Activated T-helper 1 cell treated with anti-CD3 and anti-CD28 coated beads, Interleukin-12 subunit alpha, Interleukin-12 subunit beta, Interleukin-2, Interleukin-4 antibody, amounts not matched to agents 30 ng/mL and 10 ng/mL and 1 ng/mL, durations not matched to agents 14 hours and 24 hours and 36 hours (primary cell): Measurements from ENCODE around the gene INPP4A. TPM values are rescaled to one million over a fixed set of nuclear protein-coding genes. Genes with fewer than 3 reads are reported as not detected.

Experiments
- DNase-seq: peaks from one replicate; pipeline ENCODE4 v3.0.0; 2021; ENCODE audit warnings: low spot score
- H3K27ac Mint-ChIP-seq: one replicate; pipeline ENCODE4 v1.8.0; 2021; ENCODE audit warnings: mild to moderate bottlenecking, mixed read lengths
- H3K27me3 Mint-ChIP-seq: one replicate; pipeline ENCODE4 v1.8.0; 2022; ENCODE audit warnings: mild to moderate bottlenecking, moderate library complexity, mixed read lengths; ENCODE audit not compliant: insufficient read depth
- H3K36me3 Mint-ChIP-seq: one replicate; pipeline ENCODE4 v1.8.0; 2021; ENCODE audit warnings: low read depth, mixed read lengths
- H3K4me1 Mint-ChIP-seq: one replicate; pipeline ENCODE4 v1.8.0; 2021; ENCODE audit warnings: low read depth, mixed read lengths
- H3K4me3 Mint-ChIP-seq: one replicate; pipeline ENCODE4 v1.8.0; 2021; ENCODE audit warnings: mild to moderate bottlenecking, moderate library complexity, mixed read lengths
- H3K9me3 Mint-ChIP-seq: one replicate; pipeline ENCODE4 v1.8.0; 2021; ENCODE audit warnings: mixed read lengths
- intact Hi-C: fragments of 100-400 bp; cut with micrococcal nuclease; formaldehyde crosslinking; loops from one replicate; pipeline ENCODE4 v1.15.1; 2024
- total RNA-seq: library from RNA; stranded (reverse); gene quantifications from 2 replicates; pipeline ENCODE4 v1.2.3, GENCODE V29; 2022

The INPP4A gene
- total RNA-seq, 1 donor from 2014 or later = 55.7 TPM

- intact Hi-C loops = no loop called here
- Mint-ChIP-seq H3K9me3 (no peaks in the 10 kb centered on the region), H3K4me1 (peaks cover 15% of the 10 kb centered on the region), H3K4me3 (no peak overlapping the region), H3K36me3 (peaks cover 48% of the 10 kb centered on the region), H3K27ac (no peak overlapping the region), H3K27me3 (no peaks in the 10 kb centered on the region)
- no peak for DNase-seq
Observed at GRCh38 chr2:98538280-98539041, 93.8 kb downstream of the INPP4A start.

- H3K4me1 Mint-ChIP-seq = peaks cover 21% of the 10 kb centered on the region
- H3K27ac Mint-ChIP-seq = no peak overlapping the region
- DNase-seq = no peak
- H3K4me3 Mint-ChIP-seq = no peak overlapping the region
- H3K9me3 Mint-ChIP-seq = no peaks in the 10 kb centered on the region
- H3K27me3 Mint-ChIP-seq = no peaks in the 10 kb centered on the region
- peaks cover 51% of the 10 kb centered on the region for H3K36me3 Mint-ChIP-seq
- intact Hi-C loops = no loop called here
Observed at GRCh38 chr2:98539056-98539735, 94.5 kb downstream of the INPP4A start.

GRCh38 chr2:98540536-98540935 lies 95.9 kb downstream of the INPP4A start:
- H3K4me3 Mint-ChIP-seq = no peak overlapping the region
- no peaks in the 10 kb centered on the region for H3K9me3 Mint-ChIP-seq
- intact Hi-C loops = loop anchor here (10.0 kb wide), 1 partner anchor 126 kb away; no protein-coding TSS in a partner anchor
- H3K27ac Mint-ChIP-seq = no peak overlapping the region
- H3K4me1 Mint-ChIP-seq = peaks cover 22% of the 10 kb centered on the region
- peaks cover 54% of the 10 kb centered on the region for H3K36me3 Mint-ChIP-seq
- no peak for DNase-seq
- H3K27me3 Mint-ChIP-seq = no peaks in the 10 kb centered on the region

- Mint-ChIP-seq H3K27ac (peak overlapping the region; percentile 76), H3K36me3 (peaks cover 54% of the 10 kb centered on the region), H3K4me3 (no peak overlapping the region), H3K9me3 (no peaks in the 10 kb centered on the region), H3K4me1 (peaks cover 23% of the 10 kb centered on the region), H3K27me3 (no peaks in the 10 kb centered on the region)
- intact Hi-C loops = loop anchor here (10.0 kb wide), 1 partner anchor 127 kb away; no protein-coding TSS in a partner anchor
- DNase-seq = no peak
Observed at GRCh38 chr2:98541489-98541888, 96.8 kb downstream of the INPP4A start.

DNA sequence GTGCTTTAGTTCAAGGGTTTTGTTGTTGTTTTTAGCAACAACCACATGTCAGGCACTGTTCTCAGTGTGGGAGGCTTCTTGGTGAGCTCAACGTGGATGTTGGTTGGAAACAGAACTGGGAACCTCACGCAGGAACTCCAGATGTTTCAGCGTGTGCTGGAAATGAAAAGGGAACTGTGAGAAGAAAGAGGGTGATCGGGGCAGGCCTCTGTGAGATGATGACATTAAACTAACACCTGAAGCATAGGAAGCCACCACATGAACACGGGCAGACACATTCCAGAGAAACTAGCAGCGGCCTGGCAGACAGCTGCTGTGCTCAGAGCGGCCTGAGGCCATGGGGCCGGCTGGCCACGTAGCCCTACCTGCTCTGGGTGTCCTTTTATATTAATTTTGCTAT lies 97.2 kb downstream of the INPP4A start:
- peaks cover 27% of the 10 kb centered on the region for H3K4me1 Mint-ChIP-seq
- peak overlapping the region; percentile 76 for H3K27ac Mint-ChIP-seq
- no peaks in the 10 kb centered on the region for H3K9me3 Mint-ChIP-seq
- no peaks in the 10 kb centered on the region for H3K27me3 Mint-ChIP-seq
- H3K4me3 Mint-ChIP-seq = peak overlapping the region; percentile 19
- intact Hi-C loops = loop anchor here (10.0 kb wide), 1 partner anchor 127 kb away; no protein-coding TSS in a partner anchor
- H3K36me3 Mint-ChIP-seq = peaks cover 57% of the 10 kb centered on the region
- no peak for DNase-seq

DNA sequence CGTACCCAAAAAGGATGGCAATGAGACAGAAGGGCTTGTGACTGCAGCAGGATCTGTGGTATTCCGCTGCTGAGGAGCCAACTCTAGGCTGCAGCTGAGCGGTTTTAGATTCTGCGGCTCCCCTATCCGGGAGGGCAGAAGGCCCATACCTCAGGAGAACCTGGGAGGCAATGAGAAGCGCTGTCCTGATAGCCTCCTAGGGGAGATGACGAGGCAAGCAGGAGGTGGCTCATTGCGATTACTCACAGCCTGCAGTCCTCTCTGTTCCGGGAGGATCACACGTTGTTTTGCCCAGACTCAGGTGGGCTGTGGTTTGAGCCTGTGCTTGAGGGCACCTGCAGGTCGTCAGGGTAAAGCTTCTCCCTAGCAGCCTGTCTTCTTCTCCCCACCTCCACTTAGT lies 98.6 kb downstream of the INPP4A start:
- no peak for DNase-seq
- Mint-ChIP-seq H3K4me1 (peaks cover 40% of the 10 kb centered on the region), H3K36me3 (peaks cover 61% of the 10 kb centered on the region), H3K9me3 (no peaks in the 10 kb centered on the region), H3K27ac (no peak overlapping the region), H3K27me3 (no peaks in the 10 kb centered on the region), H3K4me3 (no peak overlapping the region)
- intact Hi-C loops = loop anchor here (10.0 kb wide), 1 partner anchor 128 kb away; no protein-coding TSS in a partner anchor

DNA sequence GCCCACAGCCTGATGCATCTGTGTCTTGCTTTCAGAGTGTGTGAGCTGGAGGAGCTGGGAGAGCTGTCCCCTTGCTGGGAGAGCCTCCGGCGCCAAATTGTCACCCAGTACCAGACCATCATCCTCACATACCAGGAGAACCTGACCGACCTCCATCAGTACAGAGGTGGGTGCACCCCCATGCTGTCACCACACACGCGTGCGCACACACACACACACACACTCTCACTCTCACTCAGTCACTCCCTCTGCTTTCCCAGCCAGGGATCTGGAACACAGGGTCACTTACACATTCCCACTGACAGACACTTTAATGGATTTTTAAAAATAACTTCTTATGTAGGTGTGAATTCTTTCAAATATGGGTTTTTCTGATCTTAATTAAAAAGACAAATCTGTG lies 99.2 kb downstream of the INPP4A start:
- no peaks in the 10 kb centered on the region for H3K27me3 Mint-ChIP-seq
- H3K36me3 Mint-ChIP-seq = peaks cover 58% of the 10 kb centered on the region
- peak overlapping the region; percentile 37 for H3K27ac Mint-ChIP-seq
- H3K9me3 Mint-ChIP-seq = no peaks in the 10 kb centered on the region
- no peak for DNase-seq
- peaks cover 46% of the 10 kb centered on the region for H3K4me1 Mint-ChIP-seq
- H3K4me3 Mint-ChIP-seq = no peak overlapping the region
- intact Hi-C loops = loop anchor here (10.0 kb wide), 1 partner anchor 129 kb away; no protein-coding TSS in a partner anchor

- peaks cover 60% of the 10 kb centered on the region for H3K36me3 Mint-ChIP-seq
- no peak for DNase-seq
Observed at GRCh38 chr2:98545591-98545990, 100.9 kb downstream of the INPP4A start.

DNA sequence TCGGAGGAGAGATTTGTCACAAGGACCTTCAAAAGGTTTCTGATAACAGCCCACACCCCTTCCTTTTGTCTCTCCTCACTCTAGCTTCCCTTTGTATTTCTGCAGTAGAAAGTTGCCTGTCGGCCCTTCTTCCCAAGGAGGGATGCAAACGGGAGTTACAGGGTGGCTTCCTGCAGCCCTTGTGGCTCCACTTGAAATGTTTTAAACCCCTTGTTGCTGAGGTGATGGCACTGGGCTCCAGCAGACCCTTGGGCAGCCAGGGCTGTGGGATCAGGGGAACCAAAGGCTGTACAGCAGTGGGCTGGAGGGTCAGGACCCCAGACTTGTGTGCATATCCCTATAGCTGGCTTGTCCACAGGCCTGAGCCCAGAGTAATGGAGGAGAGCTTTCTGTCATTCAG lies 101.5 kb downstream of the INPP4A start:
- H3K27me3 Mint-ChIP-seq = no peaks in the 10 kb centered on the region
- intact Hi-C loops = loop anchor here (10.0 kb wide), 1 partner anchor 131 kb away; no protein-coding TSS in a partner anchor
- H3K4me1 Mint-ChIP-seq = peaks cover 60% of the 10 kb centered on the region
- peaks cover 61% of the 10 kb centered on the region for H3K36me3 Mint-ChIP-seq
- no peak for DNase-seq
- no peak overlapping the region for H3K4me3 Mint-ChIP-seq
- H3K27ac Mint-ChIP-seq = no peak overlapping the region
- no peaks in the 10 kb centered on the region for H3K9me3 Mint-ChIP-seq

More at GRCh38 chr2:98545591-98545990, 100.9 kb downstream of the INPP4A start:
- intact Hi-C loops = loop anchor here (10.0 kb wide), 1 partner anchor 131 kb away; no protein-coding TSS in a partner anchor
- no peak overlapping the region for H3K4me3 Mint-ChIP-seq
- H3K27ac Mint-ChIP-seq = no peak overlapping the region
- peaks cover 54% of the 10 kb centered on the region for H3K4me1 Mint-ChIP-seq
- H3K9me3 Mint-ChIP-seq = no peaks in the 10 kb centered on the region
- H3K27me3 Mint-ChIP-seq = no peaks in the 10 kb centered on the region

DNA sequence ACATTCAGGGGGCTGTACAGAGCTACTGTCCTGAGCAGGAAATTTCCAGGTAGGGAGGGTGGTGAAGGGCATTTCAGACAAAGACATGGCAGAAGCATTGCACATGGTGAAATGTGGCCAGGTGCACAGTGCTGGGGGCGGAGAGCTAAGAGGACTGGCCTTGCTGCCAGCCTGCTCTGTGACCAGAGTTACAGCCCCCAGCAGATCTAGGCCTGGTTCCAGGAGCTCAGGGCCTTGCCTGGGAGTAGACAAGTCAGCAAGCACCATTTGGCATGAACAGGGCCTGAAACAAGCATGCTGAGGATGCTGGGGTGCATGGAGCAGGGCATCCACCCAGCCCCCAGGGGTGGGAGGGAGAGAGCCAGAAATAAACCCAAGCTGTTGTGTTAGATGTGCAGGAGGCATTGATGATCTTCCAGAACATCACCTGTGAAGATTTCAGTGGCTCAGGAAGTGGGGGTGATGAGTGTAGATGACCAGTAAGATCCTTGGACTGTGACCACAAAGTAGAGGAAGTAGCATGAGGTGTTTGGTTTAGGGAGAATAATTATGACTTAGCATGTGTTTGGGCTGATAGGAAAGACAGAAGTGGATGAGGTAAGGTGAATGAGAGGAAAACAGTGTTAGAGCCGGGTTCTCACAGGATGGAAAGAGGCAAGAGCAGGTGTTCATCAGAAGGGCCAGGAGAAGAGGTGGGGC lies 102.6 kb downstream of the INPP4A start:
- H3K36me3 Mint-ChIP-seq = peaks cover 65% of the 10 kb centered on the region
- DNase-seq = no peak
- intact Hi-C loops = loop anchor here (10.0 kb wide), 1 partner anchor 132 kb away; no protein-coding TSS in a partner anchor

GRCh38 chr2:98548920-98549818 lies 104.5 kb downstream of the INPP4A start:
- no peaks in the 10 kb centered on the region for H3K9me3 Mint-ChIP-seq
- H3K36me3 Mint-ChIP-seq = peaks cover 72% of the 10 kb centered on the region
- peaks cover 72% of the 10 kb centered on the region for H3K4me1 Mint-ChIP-seq

More for the DNA sequence above, 102.6 kb downstream of the INPP4A start:
- Mint-ChIP-seq H3K27ac (peak overlapping the region; percentile 54), H3K4me3 (peak overlapping the region; percentile 1), H3K4me1 (peaks cover 63% of the 10 kb centered on the region), H3K27me3 (no peaks in the 10 kb centered on the region), H3K9me3 (no peaks in the 10 kb centered on the region)

GRCh38 chr2:98550165-98550564 lies 105.5 kb downstream of the INPP4A start:
- Mint-ChIP-seq H3K4me3 (no peak overlapping the region), H3K27me3 (no peaks in the 10 kb centered on the region), H3K4me1 (peaks cover 80% of the 10 kb centered on the region), H3K27ac (peak overlapping the region; percentile 93), H3K9me3 (no peaks in the 10 kb centered on the region), H3K36me3 (peaks cover 75% of the 10 kb centered on the region)
- intact Hi-C loops = loop anchor here (2.0 to 5.0 kb wide), 4 partner anchors 59 to 111 kb away; partner anchors contain the start of genes COA5 and UNC50
- DNase-seq = no peak

More at GRCh38 chr2:98548920-98549818, 104.5 kb downstream of the INPP4A start:
- DNase-seq = no peak
- Mint-ChIP-seq H3K27ac (peak overlapping the region; percentile 35), H3K27me3 (no peaks in the 10 kb centered on the region), H3K4me3 (peak overlapping the region; percentile 9)
- intact Hi-C loops = loop anchor here (10.0 kb wide), 1 partner anchor 134 kb away; no protein-coding TSS in a partner anchor
